ENCODE data around the gene ATF1.

DNA sequence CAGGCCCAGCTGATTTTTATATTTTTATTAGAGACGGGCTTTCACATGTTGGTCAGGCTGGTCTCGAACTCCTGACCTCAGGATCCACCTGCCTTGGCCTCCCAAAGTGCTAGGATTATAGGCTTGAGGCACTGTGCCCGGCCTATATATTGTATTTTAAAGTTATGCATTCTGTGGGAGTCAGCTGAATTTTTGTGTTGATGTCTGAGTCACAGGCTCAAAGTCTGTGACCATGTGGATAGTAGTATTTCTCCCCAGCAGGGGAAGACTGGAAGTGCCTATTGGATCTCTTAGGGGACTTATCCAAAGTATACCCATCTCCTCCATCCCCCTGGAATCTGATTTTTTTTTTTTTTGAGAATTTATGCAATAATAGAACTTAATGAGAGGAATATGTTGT, 43.8 kb upstream of the ATF1 start:
- TF ChIP-seq, protein P1, sequence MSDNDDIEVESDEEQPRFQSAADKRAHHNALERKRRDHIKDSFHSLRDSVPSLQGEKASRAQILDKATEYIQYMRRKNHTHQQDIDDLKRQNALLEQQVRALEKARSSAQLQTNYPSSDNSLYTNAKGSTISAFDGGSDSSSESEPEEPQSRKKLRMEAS (IDR thresholded peaks at IDR 0.05; ENCODE audit: low read depth, low read length) = no peak
- TF ChIP-seq CHD2 (IDR thresholded peaks at IDR 0.05; ENCODE audit: borderline replicate concordance, low read depth, low read length) (no peak), SP1 (IDR thresholded peaks at IDR 0.05; ENCODE audit: low read depth, low read length) (no peak), HDAC2 (IDR thresholded peaks at IDR 0.05) (no peak), POLR2AphosphoS5 (IDR thresholded peaks at IDR 0.05; ENCODE audit: low read length) (no peak), PAX5 (IDR thresholded peaks at IDR 0.05; ENCODE audit: borderline replicate concordance, low read depth, low read length) (no peak), HDGF (IDR thresholded peaks at IDR 0.05) (no peak), RAD21 (IDR thresholded peaks at IDR 0.05; ENCODE audit: insufficient read depth, low read depth, low read length) (no peak), LARP7 (IDR thresholded peaks at IDR 0.05) (no peak), CHD4 (IDR thresholded peaks at IDR 0.05) (no peak), USF2 (IDR thresholded peaks at IDR 0.05; ENCODE audit: borderline replicate concordance, low read depth, low read length) (no peak), NFYB (IDR thresholded peaks at IDR 0.05; ENCODE audit: insufficient read depth, low read depth, low read length) (no peak)
- TF ChIP-seq, protein P2, sequence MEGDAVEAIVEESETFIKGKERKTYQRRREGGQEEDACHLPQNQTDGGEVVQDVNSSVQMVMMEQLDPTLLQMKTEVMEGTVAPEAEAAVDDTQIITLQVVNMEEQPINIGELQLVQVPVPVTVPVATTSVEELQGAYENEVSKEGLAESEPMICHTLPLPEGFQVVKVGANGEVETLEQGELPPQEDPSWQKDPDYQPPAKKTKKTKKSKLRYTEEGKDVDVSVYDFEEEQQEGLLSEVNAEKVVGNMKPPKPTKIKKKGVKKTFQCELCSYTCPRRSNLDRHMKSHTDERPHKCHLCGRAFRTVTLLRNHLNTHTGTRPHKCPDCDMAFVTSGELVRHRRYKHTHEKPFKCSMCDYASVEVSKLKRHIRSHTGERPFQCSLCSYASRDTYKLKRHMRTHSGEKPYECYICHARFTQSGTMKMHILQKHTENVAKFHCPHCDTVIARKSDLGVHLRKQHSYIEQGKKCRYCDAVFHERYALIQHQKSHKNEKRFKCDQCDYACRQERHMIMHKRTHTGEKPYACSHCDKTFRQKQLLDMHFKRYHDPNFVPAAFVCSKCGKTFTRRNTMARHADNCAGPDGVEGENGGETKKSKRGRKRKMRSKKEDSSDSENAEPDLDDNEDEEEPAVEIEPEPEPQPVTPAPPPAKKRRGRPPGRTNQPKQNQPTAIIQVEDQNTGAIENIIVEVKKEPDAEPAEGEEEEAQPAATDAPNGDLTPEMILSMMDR (IDR thresholded peaks at IDR 0.05 in 2 of 3, conservative IDR thresholded peaks at IDR 0.05 in 1 of 3; ENCODE audit: control insufficient read depth in 2 of 3, extremely low read depth in 1 of 3, insufficient read depth in 1 of 3, low read depth in 3 of 3, low read length in 3 of 3) = no peak
- TF ChIP-seq, protein P3, sequence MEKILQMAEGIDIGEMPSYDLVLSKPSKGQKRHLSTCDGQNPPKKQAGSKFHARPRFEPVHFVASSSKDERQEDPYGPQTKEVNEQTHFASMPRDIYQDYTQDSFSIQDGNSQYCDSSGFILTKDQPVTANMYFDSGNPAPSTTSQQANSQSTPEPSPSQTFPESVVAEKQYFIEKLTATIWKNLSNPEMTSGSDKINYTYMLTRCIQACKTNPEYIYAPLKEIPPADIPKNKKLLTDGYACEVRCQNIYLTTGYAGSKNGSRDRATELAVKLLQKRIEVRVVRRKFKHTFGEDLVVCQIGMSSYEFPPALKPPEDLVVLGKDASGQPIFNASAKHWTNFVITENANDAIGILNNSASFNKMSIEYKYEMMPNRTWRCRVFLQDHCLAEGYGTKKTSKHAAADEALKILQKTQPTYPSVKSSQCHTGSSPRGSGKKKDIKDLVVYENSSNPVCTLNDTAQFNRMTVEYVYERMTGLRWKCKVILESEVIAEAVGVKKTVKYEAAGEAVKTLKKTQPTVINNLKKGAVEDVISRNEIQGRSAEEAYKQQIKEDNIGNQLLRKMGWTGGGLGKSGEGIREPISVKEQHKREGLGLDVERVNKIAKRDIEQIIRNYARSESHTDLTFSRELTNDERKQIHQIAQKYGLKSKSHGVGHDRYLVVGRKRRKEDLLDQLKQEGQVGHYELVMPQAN (conservative IDR thresholded peaks at IDR 0.05) = no peak

All from GM12878 (cell line).